ENCODE results near the gene LATS1.
"Not testable (repeated sequence)": the region's sequence is repeated elsewhere in the genome, so short reads cannot be mapped to it uniquely, and the experiment has no call there.

DNA sequence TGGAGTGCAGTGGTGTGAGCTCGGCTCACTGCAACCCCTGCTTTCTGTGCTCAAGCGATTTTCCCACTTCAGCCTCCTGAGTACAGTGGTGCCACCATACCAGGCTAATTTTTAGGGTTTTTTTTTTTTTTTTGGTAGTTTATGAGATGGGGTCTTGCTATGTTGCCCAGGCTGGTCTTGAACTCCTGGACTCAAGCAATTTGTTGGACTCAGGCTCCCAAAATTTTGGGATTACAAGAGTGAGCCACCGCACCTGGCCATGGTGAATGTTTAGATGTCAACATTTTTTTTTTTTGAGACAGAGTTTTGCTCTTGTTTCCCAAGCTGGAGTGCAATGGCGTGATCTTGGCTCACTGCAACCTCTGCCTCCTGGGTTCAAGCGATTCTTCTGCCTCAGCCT lies 34.0 kb upstream of the LATS1 start:
- not testable (repeated sequence) for TF ChIP-seq CTCF (IDR thresholded peaks at IDR 0.05; ENCODE audit: poor library complexity, severe bottlenecking); REST (IDR thresholded peaks at IDR 0.05; ENCODE audit: borderline replicate concordance); EZH2 (IDR thresholded peaks at IDR 0.05; ENCODE audit: borderline replicate concordance, insufficient read depth, low read length, poor library complexity, severe bottlenecking); SMC3 (conservative IDR thresholded peaks at IDR 0.05; ENCODE audit: poor library complexity); POLR2AphosphoS5 (IDR thresholded peaks at IDR 0.05); TAF1 (IDR thresholded peaks at IDR 0.05; ENCODE audit: low read depth); RAD21 (conservative IDR thresholded peaks at IDR 0.05); EP300 (conservative IDR thresholded peaks at IDR 0.05; ENCODE audit: poor library complexity, severe bottlenecking); MXI1 (conservative IDR thresholded peaks at IDR 0.05; ENCODE audit: poor library complexity, severe bottlenecking)

Measured in neural cell (in vitro differentiated cells).